H54 (cell line): ENCODE measurements around the gene RNF113B.
A peak's percentile ranks its signal among the peaks of the same experiment; 100 is the strongest.

Source experiments
- DNase-seq: peaks from one replicate; pipeline ENCODE4 v3.0.0; 2011; ENCODE audit warnings: low spot score, mixed read lengths; ENCODE audit not compliant: insufficient read length
- FAIRE-seq: peaks from 3 replicates; lab custom pipeline; 2011; peaks lifted over from hg19 to GRCh38; lab: Jason Lieb, UNC
- POLR2A ChIP-seq: IDR thresholded peaks from 2 replicates; pipeline ENCODE4 v1.6.1; 2011; ENCODE audit warnings: low read depth, mild to moderate bottlenecking, low read length

RNF113B gene

GRCh38 chr13:98195054-98195791 is 18.2 kb upstream of the RNF113B start:
- FAIRE-seq (peak; percentile 41), DNase-seq (no peak)
- no peak for TF ChIP-seq POLR2A

GRCh38 chr13:98192008-98192407 is 14.9 kb upstream of the RNF113B start:
- no peak for DNase-seq
- no peak for TF ChIP-seq POLR2A
- FAIRE-seq, result no peak

- no peak for TF ChIP-seq POLR2A
- no peak for FAIRE-seq
- DNase-seq, result no peak
These were observed 13.9 kb upstream of the RNF113B start for GRCh38 chr13:98190889-98191444.

GRCh38 chr13:98189841-98190505 is 12.9 kb upstream of the RNF113B start:
- DNase-seq, result no peak
- no peak for TF ChIP-seq POLR2A
- no peak for FAIRE-seq

- TF ChIP-seq POLR2A, result no peak
- FAIRE-seq, result no peak
- DNase-seq, result no peak
These were observed 11.6 kb upstream of the RNF113B start for GRCh38 chr13:98188544-98189166.

GRCh38 chr13:98187965-98188261 is 10.8 kb upstream of the RNF113B start:
- FAIRE-seq (no peak), DNase-seq (no peak)
- TF ChIP-seq POLR2A, result no peak

- no peak for DNase-seq
These were observed 10.3 kb upstream of the RNF113B start for GRCh38 chr13:98187155-98187964.

GRCh38 chr13:98184792-98185191 is 7.7 kb upstream of the RNF113B start:
- TF ChIP-seq POLR2A, result no peak
- no peak for DNase-seq
- FAIRE-seq, result peak; percentile 20

More at GRCh38 chr13:98187155-98187964, 10.3 kb upstream of the RNF113B start:
- peak; percentile 48 for FAIRE-seq
- no peak for TF ChIP-seq POLR2A

- TF ChIP-seq POLR2A, result no peak
- DNase-seq (no peak), FAIRE-seq (no peak)
These were observed 5.5 kb upstream of the RNF113B start for GRCh38 chr13:98182589-98182988.

GRCh38 chr13:98182153-98182552 is 5.1 kb upstream of the RNF113B start:
- DNase-seq, result no peak
- no peak for FAIRE-seq
- TF ChIP-seq POLR2A, result no peak

- no peak for TF ChIP-seq POLR2A
- DNase-seq (no peak), FAIRE-seq (no peak)
These were observed 4.2 kb upstream of the RNF113B start for GRCh38 chr13:98181111-98181815.

- peak; percentile 45 for FAIRE-seq
- TF ChIP-seq POLR2A, result no peak
- no peak for DNase-seq
These were observed 3.0 kb upstream of the RNF113B start for GRCh38 chr13:98180092-98180491.

GRCh38 chr13:98175823-98176222 is 1.2 kb downstream of the RNF113B start:
- DNase-seq (no peak), FAIRE-seq (no peak)
- TF ChIP-seq POLR2A, result no peak
